ENCODE data around the gene ITPR1. TPM values are rescaled to one million over a fixed set of nuclear protein-coding genes. Genes with fewer than 3 reads are reported as not detected.

ITPR1 gene
- total and polyA plus RNA-seq, 10 of the 15 experiments (the other 5 are each of a cell fraction or from before 2014, with no cell fraction given), result 12.2 to 239 (median 28.4) TPM

GRCh38 chr3:4830586-4830914 lies 337.4 kb downstream of the ITPR1 start:
- BruUV-seq (replicated peaks), result TSS peak; percentile 94
- Histone ChIP-seq H3K36me3 (ENCODE audit: control insufficient read depth in 2 of 2, insufficient read depth in 2 of 2, low read length in 1 of 2) (peaks cover 0 to 12% of the 10 kb centered on the region in 2 experiments; a peak in 2 of 4 replicates), H3K27ac (ENCODE audit: control insufficient read depth, insufficient read depth) (peak overlapping the region; percentile 86), H3K9me3 (replicated peaks; ENCODE audit: control insufficient read depth, insufficient read depth, low read length) (no peaks in the 10 kb centered on the region), H3K27me3 (replicated peaks in 1 of 2; ENCODE audit: control insufficient read depth in 2 of 2, insufficient read depth in 2 of 2, low read length in 1 of 2) (no peaks in the 10 kb centered on the region), H2AFZ (ENCODE audit: control insufficient read depth, low read depth, low read length) (no peak overlapping the region), H4K20me1 (ENCODE audit: control insufficient read depth, insufficient read depth) (no peaks in the 10 kb centered on the region), H3K4me3 (peak overlapping the region; percentile 59), H3K79me2 (ENCODE audit: control insufficient read depth, insufficient read depth, low read length) (no peaks in the 10 kb centered on the region), H3K4me2 (ENCODE audit: control insufficient read depth, insufficient read depth) (peak overlapping the region; percentile 96), H3K9ac (ENCODE audit: control insufficient read depth, insufficient read depth, low read length) (peak overlapping the region; percentile 35), H3K4me1 (ENCODE audit: control insufficient read depth, insufficient read depth, low read length) (peaks cover 40% of the 10 kb centered on the region)
- FAIRE-seq (no peak), DNase-seq (ENCODE audit: low read depth, low spot score) (no peak), ATAC-seq (no peak)
- in situ Hi-C loops (cut with MboI), result loop anchor here (10.0 kb wide), 1 partner anchor 364 kb away; no protein-coding TSS in a partner anchor
- RAD21 ChIA-PET (ENCODE audit: unreplicated experiment), result interaction anchor here (0.8 to 14.9 kb wide), 12 partner anchors 9 to 149 kb away, joined by 3 to 325 read pairs (median 6); partner anchors contain the start of gene BHLHE40
- SMC1A ChIA-PET (ENCODE audit: uncharacterized antibody, unreplicated experiment), result interaction anchor here (0.7 to 11.1 kb wide), 19 partner anchors 8 to 221 kb away, joined by 3 to 129 read pairs (median 5); partner anchors contain the start of gene BHLHE40
- CTCF ChIA-PET, result interaction anchor here (0.6 to 2.3 kb wide), 10 partner anchors 11 to 149 kb away, joined by 3 to 12 read pairs (median 4); partner anchors contain the start of gene BHLHE40
- intact Hi-C loops (cut with micrococcal nuclease; ENCODE audit: unreplicated experiment), result loop anchor here (2.0 to 5.0 kb wide), 7 partner anchors 54 to 362 kb away; no protein-coding TSS in a partner anchor
- 41% methylated on average over 5 of the region's 5 CpGs for WGBS (ENCODE audit: insufficient coverage, insufficient replicate concordance, low lambda C conversion rate, missing lambda C conversion rate)
- POLR2A ChIA-PET, result interaction anchor here (0.8 to 10.7 kb wide), 6 partner anchors 20 to 366 kb away, joined by 3 to 73 read pairs (median 6); no protein-coding TSS in a partner anchor
- TF ChIP-seq HDAC6 (IDR thresholded peaks at IDR 0.05; ENCODE audit: unreplicated experiment), result no peak
- TF ChIP-seq NKRF (conservative IDR thresholded peaks at IDR 0.05), result no peak
- TF ChIP-seq SMAD1 (IDR thresholded peaks at IDR 0.05; ENCODE audit: low read depth, partially characterized antibody), result peak; percentile 11
- TF ChIP-seq, protein P1, sequence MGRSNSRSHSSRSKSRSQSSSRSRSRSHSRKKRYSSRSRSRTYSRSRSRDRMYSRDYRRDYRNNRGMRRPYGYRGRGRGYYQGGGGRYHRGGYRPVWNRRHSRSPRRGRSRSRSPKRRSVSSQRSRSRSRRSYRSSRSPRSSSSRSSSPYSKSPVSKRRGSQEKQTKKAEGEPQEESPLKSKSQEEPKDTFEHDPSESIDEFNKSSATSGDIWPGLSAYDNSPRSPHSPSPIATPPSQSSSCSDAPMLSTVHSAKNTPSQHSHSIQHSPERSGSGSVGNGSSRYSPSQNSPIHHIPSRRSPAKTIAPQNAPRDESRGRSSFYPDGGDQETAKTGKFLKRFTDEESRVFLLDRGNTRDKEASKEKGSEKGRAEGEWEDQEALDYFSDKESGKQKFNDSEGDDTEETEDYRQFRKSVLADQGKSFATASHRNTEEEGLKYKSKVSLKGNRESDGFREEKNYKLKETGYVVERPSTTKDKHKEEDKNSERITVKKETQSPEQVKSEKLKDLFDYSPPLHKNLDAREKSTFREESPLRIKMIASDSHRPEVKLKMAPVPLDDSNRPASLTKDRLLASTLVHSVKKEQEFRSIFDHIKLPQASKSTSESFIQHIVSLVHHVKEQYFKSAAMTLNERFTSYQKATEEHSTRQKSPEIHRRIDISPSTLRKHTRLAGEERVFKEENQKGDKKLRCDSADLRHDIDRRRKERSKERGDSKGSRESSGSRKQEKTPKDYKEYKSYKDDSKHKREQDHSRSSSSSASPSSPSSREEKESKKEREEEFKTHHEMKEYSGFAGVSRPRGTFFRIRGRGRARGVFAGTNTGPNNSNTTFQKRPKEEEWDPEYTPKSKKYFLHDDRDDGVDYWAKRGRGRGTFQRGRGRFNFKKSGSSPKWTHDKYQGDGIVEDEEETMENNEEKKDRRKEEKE (IDR thresholded peaks at IDR 0.05), result no peak
- TF ChIP-seq TCF12 (IDR thresholded peaks at IDR 0.05; ENCODE audit: low read depth, low read length), result no peak
- 0 out of 2 replicates have a peak, but pooled peaks have one; percentile 12 for TF ChIP-seq ZBTB40 (IDR thresholded peaks at IDR 0.05; ENCODE audit: borderline replicate concordance)
- no peak for TF ChIP-seq STAT3 (IDR thresholded peaks at IDR 0.05; ENCODE audit: low read depth, low read length)
- no peak for TF ChIP-seq TAF1 (IDR thresholded peaks at IDR 0.05; ENCODE audit: borderline replicate concordance, low read depth, low read length)
- no peak for TF ChIP-seq REST (IDR thresholded peaks at IDR 0.05; ENCODE audit: low read depth, low read length)
- peak; percentile 78; the same call in 1 of the 2 replicates for TF ChIP-seq CHD1 (IDR thresholded peaks at IDR 0.05; ENCODE audit: low read depth, low read length)

Data from GM12878 (cell line).